ENCODE data around the gene ITPR1. TPM values are rescaled to one million over a fixed set of nuclear protein-coding genes. Genes with fewer than 3 reads are reported as not detected.

ITPR1 gene
- total and polyA plus RNA-seq, 2 experiments from 2014 or later, result 1.4 to 2.5 TPM

DNA sequence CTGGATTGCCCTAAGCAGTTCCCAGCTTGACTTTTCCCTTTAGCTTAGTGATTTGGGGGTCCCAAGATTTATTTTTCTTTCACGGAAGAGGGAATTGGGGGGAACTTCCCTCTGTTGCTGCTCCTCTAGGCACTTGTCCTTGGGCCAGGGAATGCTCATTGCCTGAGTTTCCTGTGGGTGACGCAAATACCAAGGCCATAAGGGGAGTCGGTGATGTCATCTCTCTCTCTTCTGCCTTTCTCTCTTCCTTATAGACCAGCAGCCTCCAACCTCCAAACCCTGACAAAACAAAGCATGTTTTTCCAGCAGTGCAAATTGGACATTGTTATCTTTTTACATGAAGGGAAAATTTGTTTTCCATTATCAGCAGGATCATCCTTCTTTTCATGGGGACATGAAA lies 120.2 kb downstream of the ITPR1 start:
- WGBS, 2 experiments (ENCODE audit: low coverage in 1 of 2, low lambda C conversion rate in 2 of 2, missing lambda C conversion rate in 2 of 2), result 81 to 82% methylated on average over 3 of the region's 3 CpGs

DNA sequence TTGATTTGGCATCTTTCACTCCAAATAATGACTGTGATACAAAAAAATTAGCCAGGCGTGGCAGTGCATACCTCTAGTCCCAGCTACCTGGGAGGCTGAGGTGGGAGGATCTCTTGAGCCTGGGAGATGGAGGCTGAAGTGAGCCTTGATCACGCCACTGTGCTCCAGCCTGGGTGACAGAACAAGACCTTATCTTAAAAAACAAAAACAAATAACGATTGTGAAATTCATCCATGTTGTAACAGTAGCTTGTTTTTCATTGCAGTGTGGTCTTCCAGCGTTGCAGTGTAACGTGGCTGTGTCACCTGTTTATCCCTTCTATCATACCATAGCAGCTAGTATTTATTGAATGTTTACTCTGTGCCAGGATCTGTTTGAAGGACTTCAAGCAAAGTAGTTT lies 120.9 kb downstream of the ITPR1 start:
- Histone ChIP-seq H3K9me2 (ENCODE audit: insufficient read depth) (no peaks in the 10 kb centered on the region), H3K79me2 (ENCODE audit: insufficient read depth) (no peaks in the 10 kb centered on the region), H3K36me3 (ENCODE audit: low read depth) (no peaks in the 10 kb centered on the region), H3K9me3 (ENCODE audit: low read depth) (no peaks in the 10 kb centered on the region), H3K4me3 (no peak overlapping the region), H3K27me3 (replicated peaks; ENCODE audit: insufficient read depth) (no peaks in the 10 kb centered on the region), H3K4me2 (ENCODE audit: unreplicated experiment) (no peak overlapping the region), H3F3A (ENCODE audit: insufficient read depth) (no peaks in the 10 kb centered on the region), H2AFZ (no peak overlapping the region), H4K20me1 (ENCODE audit: insufficient read depth) (no peaks in the 10 kb centered on the region), H3K9ac (no peak overlapping the region), H3K27ac (no peak overlapping the region), H3K4me1 (ENCODE audit: insufficient read depth) (no peaks in the 10 kb centered on the region)
- in situ Hi-C loops (cut with MboI), result no loop called here
- 54 to 65% methylated on average over 5 of the region's 5 CpGs for WGBS, 2 experiments (ENCODE audit: low coverage in 1 of 2, low lambda C conversion rate in 2 of 2, missing lambda C conversion rate in 2 of 2)
- TF ChIP-seq EZH2phosphoT487 (IDR thresholded peaks at IDR 0.05; ENCODE audit: insufficient read depth, low read depth) (no peak), EZH2 (IDR thresholded peaks at IDR 0.05; ENCODE audit: insufficient read depth, poor library complexity, severe bottlenecking) (no peak)
- DNase-seq, result no peak

More for the DNA sequence above, 120.2 kb downstream of the ITPR1 start:
- Histone ChIP-seq H4K20me1 (ENCODE audit: insufficient read depth) (no peaks in the 10 kb centered on the region), H3K4me3 (no peak overlapping the region), H3K4me1 (ENCODE audit: insufficient read depth) (no peaks in the 10 kb centered on the region), H3F3A (ENCODE audit: insufficient read depth) (no peaks in the 10 kb centered on the region), H3K9ac (no peak overlapping the region), H3K27ac (no peak overlapping the region), H3K4me2 (ENCODE audit: unreplicated experiment) (no peak overlapping the region), H3K27me3 (replicated peaks; ENCODE audit: insufficient read depth) (no peaks in the 10 kb centered on the region), H2AFZ (no peak overlapping the region), H3K36me3 (ENCODE audit: low read depth) (no peaks in the 10 kb centered on the region), H3K9me2 (ENCODE audit: insufficient read depth) (no peaks in the 10 kb centered on the region), H3K9me3 (ENCODE audit: low read depth) (no peaks in the 10 kb centered on the region), H3K79me2 (ENCODE audit: insufficient read depth) (no peaks in the 10 kb centered on the region)
- in situ Hi-C loops (cut with MboI), result no loop called here
- TF ChIP-seq EZH2 (IDR thresholded peaks at IDR 0.05; ENCODE audit: insufficient read depth, poor library complexity, severe bottlenecking) (no peak), EZH2phosphoT487 (IDR thresholded peaks at IDR 0.05; ENCODE audit: insufficient read depth, low read depth) (no peak)
- no peak for DNase-seq

DNA sequence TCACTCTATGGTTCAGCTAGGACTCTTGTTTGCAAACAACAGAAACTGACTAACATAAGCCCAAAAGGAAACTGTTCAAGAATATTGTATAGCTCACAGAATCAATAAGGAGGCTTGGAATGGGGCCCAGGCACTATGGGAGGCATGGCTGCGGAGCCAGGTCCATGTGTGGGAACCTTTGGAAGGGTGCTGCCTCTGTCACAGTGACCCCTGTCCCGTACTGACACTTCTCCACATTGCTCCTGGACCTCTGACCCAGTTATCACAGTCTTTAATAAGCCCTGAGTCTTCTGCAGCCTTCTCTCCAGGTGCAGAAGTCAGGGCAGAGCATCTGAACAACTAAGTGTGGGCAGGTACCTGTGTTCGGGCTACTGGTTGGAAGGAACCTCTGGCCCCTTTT lies 121.8 kb downstream of the ITPR1 start:
- Histone ChIP-seq H3K27ac (no peak overlapping the region), H3K9me2 (ENCODE audit: insufficient read depth) (no peaks in the 10 kb centered on the region), H3F3A (ENCODE audit: insufficient read depth) (no peaks in the 10 kb centered on the region), H3K9ac (no peak overlapping the region), H2AFZ (no peak overlapping the region), H3K9me3 (ENCODE audit: low read depth) (no peaks in the 10 kb centered on the region), H3K4me3 (no peak overlapping the region), H3K36me3 (ENCODE audit: low read depth) (no peaks in the 10 kb centered on the region), H3K79me2 (ENCODE audit: insufficient read depth) (no peaks in the 10 kb centered on the region), H4K20me1 (ENCODE audit: insufficient read depth) (no peaks in the 10 kb centered on the region), H3K4me1 (ENCODE audit: insufficient read depth) (no peaks in the 10 kb centered on the region), H3K4me2 (ENCODE audit: unreplicated experiment) (no peak overlapping the region), H3K27me3 (replicated peaks; ENCODE audit: insufficient read depth) (no peaks in the 10 kb centered on the region)
- DNase-seq, result no peak
- in situ Hi-C loops (cut with MboI), result no loop called here
- WGBS, 2 experiments (ENCODE audit: low coverage in 1 of 2, low lambda C conversion rate in 2 of 2, missing lambda C conversion rate in 2 of 2), result 48 to 54% methylated on average over 3 of the region's 3 CpGs
- TF ChIP-seq EZH2 (IDR thresholded peaks at IDR 0.05; ENCODE audit: insufficient read depth, poor library complexity, severe bottlenecking) (no peak), EZH2phosphoT487 (IDR thresholded peaks at IDR 0.05; ENCODE audit: insufficient read depth, low read depth) (no peak)

DNA sequence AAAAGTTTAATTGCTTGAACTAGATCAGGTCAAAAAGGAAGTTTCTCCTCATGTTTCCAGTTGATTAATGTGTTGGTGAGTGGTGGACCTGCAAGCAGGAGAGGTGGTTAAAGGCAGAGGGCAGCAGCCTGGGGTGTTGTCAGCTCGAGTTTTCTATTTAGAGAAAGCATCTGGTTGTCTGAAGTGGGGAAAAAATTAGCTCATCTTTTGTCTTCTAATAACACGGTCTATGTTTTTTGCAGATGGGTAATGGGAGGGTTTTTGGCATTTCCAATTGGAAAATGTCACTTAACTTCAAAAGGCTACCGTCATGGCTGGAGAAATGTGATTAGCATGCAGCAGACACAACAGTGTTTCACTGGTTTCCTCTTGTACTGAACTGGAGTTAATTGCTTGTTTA lies 122.6 kb downstream of the ITPR1 start:
- in situ Hi-C loops (cut with MboI), result no loop called here
- H3K9me3 ChIP-seq (ENCODE audit: low read depth), result no peaks in the 10 kb centered on the region
- H3K9me2 ChIP-seq (ENCODE audit: insufficient read depth), result no peaks in the 10 kb centered on the region
- H3K27ac ChIP-seq, result no peak overlapping the region
- no peaks in the 10 kb centered on the region for H3K36me3 ChIP-seq (ENCODE audit: low read depth)
- H3F3A ChIP-seq (ENCODE audit: insufficient read depth), result no peaks in the 10 kb centered on the region
- H3K4me2 ChIP-seq (ENCODE audit: unreplicated experiment), result no peak overlapping the region
- no peak overlapping the region for H3K4me3 ChIP-seq
- no peak for DNase-seq
- TF ChIP-seq EZH2phosphoT487 (IDR thresholded peaks at IDR 0.05; ENCODE audit: insufficient read depth, low read depth) (no peak), EZH2 (IDR thresholded peaks at IDR 0.05; ENCODE audit: insufficient read depth, poor library complexity, severe bottlenecking) (no peak)
- no peak overlapping the region for H3K9ac ChIP-seq
- no peaks in the 10 kb centered on the region for H3K27me3 ChIP-seq (replicated peaks; ENCODE audit: insufficient read depth)
- no peaks in the 10 kb centered on the region for H3K79me2 ChIP-seq (ENCODE audit: insufficient read depth)
- no peaks in the 10 kb centered on the region for H3K4me1 ChIP-seq (ENCODE audit: insufficient read depth)
- H2AFZ ChIP-seq, result no peak overlapping the region
- WGBS, 2 experiments (ENCODE audit: low coverage in 1 of 2, low lambda C conversion rate in 2 of 2, missing lambda C conversion rate in 2 of 2), result 2% methylated on average over 3 of the region's 3 CpGs
- no peaks in the 10 kb centered on the region for H4K20me1 ChIP-seq (ENCODE audit: insufficient read depth)

DNA sequence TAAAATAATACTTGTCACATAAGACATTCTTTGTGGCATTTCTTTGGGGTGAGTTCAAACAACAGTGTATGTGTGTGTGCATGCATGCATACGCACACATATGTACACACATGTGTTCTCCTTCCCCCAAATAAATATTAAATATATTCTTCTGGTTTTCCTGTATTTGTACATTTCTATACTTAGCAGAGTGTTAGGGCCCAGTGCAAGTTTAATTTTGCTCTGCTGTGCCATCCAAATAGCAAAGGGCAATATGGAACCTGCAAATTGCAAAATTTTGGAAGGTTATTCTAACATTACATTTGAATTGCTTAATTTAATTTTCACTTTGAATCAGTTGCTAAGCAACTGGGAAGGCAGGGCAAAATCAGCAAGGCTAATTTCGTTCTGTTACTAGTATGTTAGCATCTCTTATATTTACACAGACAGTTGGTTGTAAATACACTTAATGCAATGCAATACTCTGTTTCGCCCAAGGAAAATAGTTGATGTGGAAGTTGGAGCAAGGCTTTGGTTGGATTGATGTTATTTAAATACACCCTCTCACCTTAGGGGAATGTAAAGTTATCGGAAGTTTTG lies 130.4 kb downstream of the ITPR1 start:
- no peaks in the 10 kb centered on the region for H3K79me2 ChIP-seq (ENCODE audit: insufficient read depth)
- H3K4me1 ChIP-seq (ENCODE audit: insufficient read depth), result no peaks in the 10 kb centered on the region
- no peak for TF ChIP-seq EZH2 (IDR thresholded peaks at IDR 0.05; ENCODE audit: insufficient read depth, poor library complexity, severe bottlenecking)
- TF ChIP-seq EZH2phosphoT487 (IDR thresholded peaks at IDR 0.05; ENCODE audit: insufficient read depth, low read depth), result no peak
- no peaks in the 10 kb centered on the region for H4K20me1 ChIP-seq (ENCODE audit: insufficient read depth)
- H3K4me3 ChIP-seq, result no peak overlapping the region
- H3K36me3 ChIP-seq (ENCODE audit: low read depth), result no peaks in the 10 kb centered on the region
- H3K27me3 ChIP-seq (replicated peaks; ENCODE audit: insufficient read depth), result no peaks in the 10 kb centered on the region
- H3F3A ChIP-seq (ENCODE audit: insufficient read depth), result no peaks in the 10 kb centered on the region
- no peak overlapping the region for H2AFZ ChIP-seq
- no peak overlapping the region for H3K4me2 ChIP-seq (ENCODE audit: unreplicated experiment)
- H3K9me2 ChIP-seq (ENCODE audit: insufficient read depth), result no peaks in the 10 kb centered on the region
- H3K9me3 ChIP-seq (ENCODE audit: low read depth), result no peaks in the 10 kb centered on the region
- DNase-seq, result no peak
- no peak overlapping the region for H3K27ac ChIP-seq
- H3K9ac ChIP-seq, result no peak overlapping the region
- in situ Hi-C loops (cut with MboI), result no loop called here
- 63 to 67% methylated on average over 4 of the region's 4 CpGs for WGBS, 2 experiments (ENCODE audit: low coverage in 1 of 2, low lambda C conversion rate in 2 of 2, missing lambda C conversion rate in 2 of 2)
